ENCODE results near the gene RALGPS1.

Gene RALGPS1

GRCh38 chr9:126914458-126915280 lies at the start of gene RALGPS1:
RALGPS1 (plus strand) TSS chr9:126914782; CDS start chr9:126962290, 47,508 bp downstream.
- peak; percentile 85 for DNase-seq

- DNase-seq, result no peak
These were observed 45.2 kb upstream of the RALGPS1 start for GRCh38 chr9:126869368-126869767.

GRCh38 chr9:126872516-126872915 lies 42.1 kb upstream of the RALGPS1 start:
- no peak for DNase-seq

- DNase-seq, result no peak
These were observed 39.9 kb upstream of the RALGPS1 start for GRCh38 chr9:126874546-126875314.

GRCh38 chr9:126875756-126876510 lies 38.6 kb upstream of the RALGPS1 start:
- DNase-seq, result no peak

GRCh38 chr9:126876531-126876930 lies 38.1 kb upstream of the RALGPS1 start:
- no peak for DNase-seq

GRCh38 chr9:126877418-126877817 lies 37.2 kb upstream of the RALGPS1 start:
- no peak for DNase-seq

- no peak for DNase-seq
These were observed 35.3 kb upstream of the RALGPS1 start for GRCh38 chr9:126879288-126879687.

GRCh38 chr9:126880226-126880946 lies 34.2 kb upstream of the RALGPS1 start:
- DNase-seq, result no peak

- DNase-seq, result no peak
These were observed 33.6 kb upstream of the RALGPS1 start for GRCh38 chr9:126880947-126881332.

- no peak for DNase-seq
These were observed 31.8 kb upstream of the RALGPS1 start for GRCh38 chr9:126882746-126883145.

- no peak for DNase-seq
These were observed 30.9 kb upstream of the RALGPS1 start for GRCh38 chr9:126883636-126884035.

GRCh38 chr9:126885131-126885641 lies 29.4 kb upstream of the RALGPS1 start:
- no peak for DNase-seq

GRCh38 chr9:126886034-126886822 lies 28.4 kb upstream of the RALGPS1 start:
- DNase-seq, result no peak

- no peak for DNase-seq
These were observed 27.7 kb upstream of the RALGPS1 start for GRCh38 chr9:126886897-126887296.

- DNase-seq, result no peak
These were observed 22.9 kb upstream of the RALGPS1 start for GRCh38 chr9:126891676-126892075.

GRCh38 chr9:126893079-126893478 lies 21.5 kb upstream of the RALGPS1 start:
- DNase-seq, result no peak

- DNase-seq, result no peak
These were observed 20.5 kb upstream of the RALGPS1 start for GRCh38 chr9:126894052-126894603.

- no peak for DNase-seq
These were observed 12.4 kb upstream of the RALGPS1 start for GRCh38 chr9:126902210-126902609.

GRCh38 chr9:126904586-126904985 lies 10.0 kb upstream of the RALGPS1 start:
- DNase-seq, result no peak

GRCh38 chr9:126906091-126906490 lies 8.5 kb upstream of the RALGPS1 start:
- DNase-seq, result no peak
